ENCODE results near the gene TPBG. TPM values are rescaled to one million over a fixed set of nuclear protein-coding genes. Genes with fewer than 3 reads are reported as not detected.
A peak's percentile ranks its signal among the peaks of the same experiment; 100 is the strongest.

TPBG gene
- total RNA-seq (11.4 TPM), polyA plus RNA-seq (ENCODE audit: insufficient read depth in 1 of 8, insufficient read length in 8 of 8, low replicate concordance in 1 of 8) (10 to 100 TPM; 10.7 to 26.6 (median 15.0) TPM)
- long read RNA-seq, donor 1, full-length matches to known transcripts = 1 of 1 reads
- long read RNA-seq, donor 1, partial matches to known transcripts = 0 of 1 reads
- long read RNA-seq, donor 1, other reads (novel, unspliced or antisense) = 0 of 1 reads
- long read RNA-seq, donor 2 = 0 reads
- long read RNA-seq, donor 3, full-length matches to known transcripts = 4 of 4 reads
- long read RNA-seq, donor 3, partial matches to known transcripts = 0 of 4 reads
- long read RNA-seq, donor 3, other reads (novel, unspliced or antisense) = 0 of 4 reads
- long read RNA-seq, donor 4, full-length matches to known transcripts = 4 of 4 reads
- long read RNA-seq, donor 4, partial matches to known transcripts = 0 of 4 reads
- long read RNA-seq, donor 4, other reads (novel, unspliced or antisense) = 0 of 4 reads
- long read RNA-seq, donor 5, full-length matches to known transcripts = 20 of 20 reads
- long read RNA-seq, donor 5, partial matches to known transcripts = 0 of 20 reads
- long read RNA-seq, donor 5, other reads (novel, unspliced or antisense) = 0 of 20 reads
- long read RNA-seq, donor 6, full-length matches to known transcripts = 4 of 4 reads
- long read RNA-seq, donor 6, partial matches to known transcripts = 0 of 4 reads
- long read RNA-seq, donor 6, other reads (novel, unspliced or antisense) = 0 of 4 reads
- long read RNA-seq, donor 7, full-length matches to known transcripts = 11 of 11 reads
- long read RNA-seq, donor 7, partial matches to known transcripts = 0 of 11 reads
- long read RNA-seq, donor 7, other reads (novel, unspliced or antisense) = 0 of 11 reads
- long read RNA-seq, donor 8, full-length matches to known transcripts = 7 of 7 reads
- long read RNA-seq, donor 8, partial matches to known transcripts = 0 of 7 reads
- long read RNA-seq, donor 8, other reads (novel, unspliced or antisense) = 0 of 7 reads
- long read RNA-seq, donor 9, full-length matches to known transcripts = 1 of 10 reads
- long read RNA-seq, donor 9, partial matches to known transcripts = 9 of 10 reads
- long read RNA-seq, donor 9, other reads (novel, unspliced or antisense) = 0 of 10 reads
- long read RNA-seq, donor 10, full-length matches to known transcripts = 11 of 11 reads
- long read RNA-seq, donor 10, partial matches to known transcripts = 0 of 11 reads
- long read RNA-seq, donor 10, other reads (novel, unspliced or antisense) = 0 of 11 reads
- long read RNA-seq, donor 11, full-length matches to known transcripts = 8 of 8 reads
- long read RNA-seq, donor 11, partial matches to known transcripts = 0 of 8 reads
- long read RNA-seq, donor 11, other reads (novel, unspliced or antisense) = 0 of 8 reads

GRCh38 chr6:82363428-82364086, at the start of gene TPBG:
TSS of gene TPBG (plus strand) at chr6:82363817. CDS start at chr6:82364962, 1,145 bp downstream.
- H3K4me3 ChIP-seq (ENCODE audit: low read length) = peak within 1 kb of the TSS; percentile 67
- peaks cover 13% of the 10 kb centered on the region for H3K4me1 ChIP-seq (ENCODE audit: control insufficient read depth, insufficient read depth, low read length)
- DNase-seq = peak; percentile 78
- 0% methylated on average over 19 of the region's 41 CpGs for WGBS (ENCODE audit: insufficient coverage)
- peak within 1 kb of the TSS; percentile 91 for H3K27ac ChIP-seq (ENCODE audit: low read length)
- H3K27me3 ChIP-seq (ENCODE audit: control insufficient read depth, insufficient read depth, low read length) = peaks cover 34% of the 10 kb centered on the region
- no peaks in the 10 kb centered on the region for H3K9me3 ChIP-seq (replicated peaks; ENCODE audit: control insufficient read depth, low read depth, low read length)
- H3K36me3 ChIP-seq (ENCODE audit: control insufficient read depth, insufficient read depth, low read length) = no peaks in the 10 kb centered on the region

GRCh38 chr6:82322386-82322785, 41.2 kb upstream of the TPBG start:
- DNase-seq = no peak
- H3K27me3 ChIP-seq (ENCODE audit: control insufficient read depth, insufficient read depth, low read length) = no peaks in the 10 kb centered on the region
- no peak overlapping the region for H3K27ac ChIP-seq (ENCODE audit: low read length)
- H3K9me3 ChIP-seq (replicated peaks; ENCODE audit: control insufficient read depth, low read depth, low read length) = no peaks in the 10 kb centered on the region
- WGBS (ENCODE audit: insufficient coverage) = no CpG with 5 or more reads among the region's 1 CpG
- H3K4me3 ChIP-seq (ENCODE audit: low read length) = no peak overlapping the region
- no peaks in the 10 kb centered on the region for H3K4me1 ChIP-seq (ENCODE audit: control insufficient read depth, insufficient read depth, low read length)
- H3K36me3 ChIP-seq (ENCODE audit: control insufficient read depth, insufficient read depth, low read length) = no peaks in the 10 kb centered on the region

GRCh38 chr6:82329766-82330165, 33.9 kb upstream of the TPBG start:
- Histone ChIP-seq H3K4me3 (ENCODE audit: low read length) (no peak overlapping the region), H3K27me3 (ENCODE audit: control insufficient read depth, insufficient read depth, low read length) (no peaks in the 10 kb centered on the region), H3K36me3 (ENCODE audit: control insufficient read depth, insufficient read depth, low read length) (no peaks in the 10 kb centered on the region), H3K9me3 (replicated peaks; ENCODE audit: control insufficient read depth, low read depth, low read length) (no peaks in the 10 kb centered on the region), H3K4me1 (ENCODE audit: control insufficient read depth, insufficient read depth, low read length) (no peaks in the 10 kb centered on the region), H3K27ac (ENCODE audit: low read length) (no peak overlapping the region)
- no peak for DNase-seq
- WGBS (ENCODE audit: insufficient coverage) = 65% methylated on average over 2 of the region's 4 CpGs

- H3K4me1 ChIP-seq (ENCODE audit: control insufficient read depth, insufficient read depth, low read length) = no peaks in the 10 kb centered on the region
- no peak overlapping the region for H3K4me3 ChIP-seq (ENCODE audit: low read length)
- no CpG with 5 or more reads among the region's 2 CpGs for WGBS (ENCODE audit: insufficient coverage)
- H3K27ac ChIP-seq (ENCODE audit: low read length) = no peak overlapping the region
- H3K9me3 ChIP-seq (replicated peaks; ENCODE audit: control insufficient read depth, low read depth, low read length) = no peaks in the 10 kb centered on the region
- no peaks in the 10 kb centered on the region for H3K36me3 ChIP-seq (ENCODE audit: control insufficient read depth, insufficient read depth, low read length)
- H3K27me3 ChIP-seq (ENCODE audit: control insufficient read depth, insufficient read depth, low read length) = no peaks in the 10 kb centered on the region
- DNase-seq = no peak
Measured at GRCh38 chr6:82330171-82330804, 33.3 kb upstream of the TPBG start.

GRCh38 chr6:82331031-82331773, 32.4 kb upstream of the TPBG start:
- no peaks in the 10 kb centered on the region for H3K36me3 ChIP-seq (ENCODE audit: control insufficient read depth, insufficient read depth, low read length)
- no peaks in the 10 kb centered on the region for H3K4me1 ChIP-seq (ENCODE audit: control insufficient read depth, insufficient read depth, low read length)
- no peaks in the 10 kb centered on the region for H3K9me3 ChIP-seq (replicated peaks; ENCODE audit: control insufficient read depth, low read depth, low read length)
- H3K27ac ChIP-seq (ENCODE audit: low read length) = no peak overlapping the region
- WGBS (ENCODE audit: insufficient coverage) = 0% methylated on average over 1 of the region's 2 CpGs
- H3K4me3 ChIP-seq (ENCODE audit: low read length) = no peak overlapping the region
- no peaks in the 10 kb centered on the region for H3K27me3 ChIP-seq (ENCODE audit: control insufficient read depth, insufficient read depth, low read length)
- peak; percentile 27 for DNase-seq

GRCh38 chr6:82333781-82334180, 29.8 kb upstream of the TPBG start:
- WGBS (ENCODE audit: insufficient coverage) = no CpG with 5 or more reads among the region's 1 CpG
- H3K4me1 ChIP-seq (ENCODE audit: control insufficient read depth, insufficient read depth, low read length) = no peaks in the 10 kb centered on the region
- H3K9me3 ChIP-seq (replicated peaks; ENCODE audit: control insufficient read depth, low read depth, low read length) = no peaks in the 10 kb centered on the region

GRCh38 chr6:82337688-82338257, 25.8 kb upstream of the TPBG start:
- H3K27me3 ChIP-seq (ENCODE audit: control insufficient read depth, insufficient read depth, low read length) = no peaks in the 10 kb centered on the region
- H3K36me3 ChIP-seq (ENCODE audit: control insufficient read depth, insufficient read depth, low read length) = no peaks in the 10 kb centered on the region
- H3K9me3 ChIP-seq (replicated peaks; ENCODE audit: control insufficient read depth, low read depth, low read length) = peaks cover 9% of the 10 kb centered on the region
- 72% methylated on average over 4 of the region's 4 CpGs for WGBS (ENCODE audit: insufficient coverage)
- H3K4me3 ChIP-seq (ENCODE audit: low read length) = no peak overlapping the region
- no peak for DNase-seq
- H3K27ac ChIP-seq (ENCODE audit: low read length) = no peak overlapping the region
- H3K4me1 ChIP-seq (ENCODE audit: control insufficient read depth, insufficient read depth, low read length) = no peaks in the 10 kb centered on the region

More at GRCh38 chr6:82333781-82334180, 29.8 kb upstream of the TPBG start:
- no peak overlapping the region for H3K27ac ChIP-seq (ENCODE audit: low read length)
- H3K4me3 ChIP-seq (ENCODE audit: low read length) = no peak overlapping the region
- H3K27me3 ChIP-seq (ENCODE audit: control insufficient read depth, insufficient read depth, low read length) = no peaks in the 10 kb centered on the region
- DNase-seq = no peak
- H3K36me3 ChIP-seq (ENCODE audit: control insufficient read depth, insufficient read depth, low read length) = no peaks in the 10 kb centered on the region

GRCh38 chr6:82348130-82348529, 15.5 kb upstream of the TPBG start:
- Histone ChIP-seq H3K9me3 (replicated peaks; ENCODE audit: control insufficient read depth, low read depth, low read length) (peaks cover 3% of the 10 kb centered on the region), H3K4me3 (ENCODE audit: low read length) (no peak overlapping the region), H3K27me3 (ENCODE audit: control insufficient read depth, insufficient read depth, low read length) (no peaks in the 10 kb centered on the region), H3K27ac (ENCODE audit: low read length) (no peak overlapping the region), H3K4me1 (ENCODE audit: control insufficient read depth, insufficient read depth, low read length) (no peaks in the 10 kb centered on the region), H3K36me3 (ENCODE audit: control insufficient read depth, insufficient read depth, low read length) (no peaks in the 10 kb centered on the region)
- no peak for DNase-seq
- 83% methylated on average over 2 of the region's 6 CpGs for WGBS (ENCODE audit: insufficient coverage)
